ENCODE data around the gene TMEM63C.
A peak's percentile ranks its signal among the peaks of the same experiment; 100 is the strongest.

TMEM63C gene

GRCh38 chr14:77143071-77143470 is 38.5 kb upstream of the TMEM63C start:
- ChIA-PET POLR2A (interaction anchor here (0.6 to 2.1 kb wide), 3 partner anchors 8 to 327 kb away, joined by 3 to 7 read pairs (median 3); partner anchors contain the start of genes GSTZ1 and POMT2), CTCF (interaction anchor here (0.5 to 4.7 kb wide), 7 partner anchors 9 to 270 kb away, joined by 3 to 39 read pairs (median 6); no protein-coding TSS in a partner anchor)
- TF ChIP-seq L3MBTL2 (conservative IDR thresholded peaks at IDR 0.05) (no peak), ZNF384 (IDR thresholded peaks at IDR 0.05) (no peak), FOXM1 (IDR thresholded peaks at IDR 0.05; ENCODE audit: borderline replicate concordance) (no peak), CTBP1 (IDR thresholded peaks at IDR 0.05; ENCODE audit: borderline replicate concordance) (no peak), FOXA1 (IDR thresholded peaks at IDR 0.05) (no peak), BHLHE40 (IDR thresholded peaks at IDR 0.05; ENCODE audit: borderline replicate concordance) (no peak), ELF4 (IDR thresholded peaks at IDR 0.05) (no peak), SUZ12 (IDR thresholded peaks at IDR 0.05) (no peak), HDGF (IDR thresholded peaks at IDR 0.05; ENCODE audit: borderline replicate concordance) (no peak), SP1 (IDR thresholded peaks at IDR 0.05) (no peak), FOXK2 (IDR thresholded peaks at IDR 0.05) (no peak), TARDBP (IDR thresholded peaks at IDR 0.05) (no peak), ARNT (IDR thresholded peaks at IDR 0.05) (no peak), LEF1 (IDR thresholded peaks at IDR 0.05; ENCODE audit: borderline replicate concordance) (no peak)
- TF ChIP-seq, protein P1, sequence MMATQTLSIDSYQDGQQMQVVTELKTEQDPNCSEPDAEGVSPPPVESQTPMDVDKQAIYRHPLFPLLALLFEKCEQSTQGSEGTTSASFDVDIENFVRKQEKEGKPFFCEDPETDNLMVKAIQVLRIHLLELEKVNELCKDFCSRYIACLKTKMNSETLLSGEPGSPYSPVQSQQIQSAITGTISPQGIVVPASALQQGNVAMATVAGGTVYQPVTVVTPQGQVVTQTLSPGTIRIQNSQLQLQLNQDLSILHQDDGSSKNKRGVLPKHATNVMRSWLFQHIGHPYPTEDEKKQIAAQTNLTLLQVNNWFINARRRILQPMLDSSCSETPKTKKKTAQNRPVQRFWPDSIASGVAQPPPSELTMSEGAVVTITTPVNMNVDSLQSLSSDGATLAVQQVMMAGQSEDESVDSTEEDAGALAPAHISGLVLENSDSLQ (IDR thresholded peaks at IDR 0.05), result no peak
- DNase-seq (ENCODE audit: extremely low spot score), result no peak

DNA sequence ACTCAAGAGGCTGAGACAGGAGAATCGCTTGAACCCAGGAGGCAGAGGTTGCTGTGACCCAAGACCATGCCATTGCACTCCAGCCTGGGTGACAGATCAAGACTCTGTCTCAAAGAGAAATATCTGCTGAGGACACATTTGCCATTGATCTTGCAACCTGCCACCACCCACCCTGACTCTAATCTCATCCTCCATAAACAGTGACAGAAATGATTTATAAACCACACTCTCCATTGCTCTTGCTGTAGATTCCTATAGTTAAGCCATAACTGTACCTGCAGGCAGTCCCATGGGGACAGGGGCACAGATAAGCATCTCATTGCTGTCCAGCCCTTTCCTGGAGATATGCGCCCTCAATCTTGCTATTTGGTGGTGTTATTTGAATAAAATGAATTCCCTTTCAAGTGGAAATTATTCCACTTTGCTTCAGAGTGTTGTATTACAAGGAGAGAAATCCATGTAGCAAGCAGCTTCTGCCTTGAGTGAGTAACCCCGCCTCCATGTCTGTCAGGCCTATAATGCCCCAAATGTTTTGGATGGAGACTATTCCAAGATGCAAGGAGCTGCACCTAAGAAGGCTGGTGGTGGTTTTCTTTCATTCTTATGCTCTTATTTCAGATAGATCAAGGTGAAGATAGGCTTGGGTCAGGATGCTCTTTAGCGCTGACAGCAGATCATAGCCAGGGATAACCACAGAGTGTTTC is 37.0 kb upstream of the TMEM63C start:
- no peak for DNase-seq (ENCODE audit: extremely low spot score)
- CTCF ChIA-PET, result interaction anchor here (0.6 to 2.6 kb wide), 3 partner anchors 46 to 171 kb away, joined by 3 to 9 read pairs (median 3); partner anchors contain the start of gene CIPC
- POLR2A ChIA-PET, result no interaction called here
- TF ChIP-seq SP1 (IDR thresholded peaks at IDR 0.05), result no peak
- TF ChIP-seq, protein P1 (IDR thresholded peaks at IDR 0.05), result peak; percentile 72

DNA sequence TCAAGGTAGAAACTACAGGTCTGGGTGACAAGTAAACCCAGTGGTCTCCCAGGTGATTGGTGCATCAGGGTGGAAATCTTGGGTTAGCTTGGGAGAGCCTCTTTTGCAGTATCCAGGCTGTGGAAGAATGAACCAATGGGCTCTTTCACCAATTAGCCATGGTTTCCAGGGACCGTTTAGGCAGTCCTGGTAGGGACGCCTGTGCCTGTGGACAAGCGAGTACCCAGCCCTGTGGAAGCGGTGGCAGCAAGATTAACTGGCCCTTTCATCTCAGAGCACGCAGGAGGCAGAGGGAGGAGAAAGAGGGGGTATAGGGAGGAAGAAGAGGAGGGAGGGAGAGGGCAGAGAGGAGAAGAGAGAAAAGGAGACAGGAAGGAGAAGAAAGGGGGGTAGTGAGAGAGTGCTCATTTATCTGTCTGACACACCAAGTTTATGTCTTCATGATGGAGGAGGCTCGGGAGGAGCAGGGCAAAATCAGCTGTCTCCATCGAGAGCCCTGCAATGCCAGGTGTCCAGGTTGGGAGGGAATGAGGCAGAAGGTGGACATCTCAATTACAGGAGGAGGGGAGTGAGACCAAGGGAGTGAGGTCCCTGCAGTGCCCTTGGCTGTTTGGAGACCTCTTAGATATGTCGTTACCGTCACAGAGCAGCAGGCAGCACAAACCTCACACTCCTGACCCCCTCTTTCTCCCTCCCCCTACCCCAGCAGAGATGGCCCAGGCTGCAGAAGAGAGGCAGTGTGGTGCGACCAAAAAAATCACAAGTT is 35.4 kb upstream of the TMEM63C start:
- CTCF ChIA-PET, result interaction anchor here (0.6 to 0.7 kb wide), 2 partner anchors 76 to 169 kb away, joined by 3 read pairs; no protein-coding TSS in a partner anchor
- POLR2A ChIA-PET, result no interaction called here
- no peak for DNase-seq (ENCODE audit: extremely low spot score)
- no peak for TF ChIP-seq LEF1 (IDR thresholded peaks at IDR 0.05; ENCODE audit: borderline replicate concordance)
- TF ChIP-seq HDGF (IDR thresholded peaks at IDR 0.05; ENCODE audit: borderline replicate concordance), result no peak
- no peak for TF ChIP-seq ARNT (IDR thresholded peaks at IDR 0.05)

- ChIA-PET CTCF (interaction anchor here (0.7 to 1.4 kb wide), 4 partner anchors 8 to 310 kb away, joined by 3 to 7 read pairs (median 3); no protein-coding TSS in a partner anchor), POLR2A (no interaction called here)
- no peak for DNase-seq (ENCODE audit: extremely low spot score)
- no peak for TF ChIP-seq TARDBP (IDR thresholded peaks at IDR 0.05)
- no peak for TF ChIP-seq FOXM1 (IDR thresholded peaks at IDR 0.05; ENCODE audit: borderline replicate concordance)
- no peak for TF ChIP-seq CTBP1 (IDR thresholded peaks at IDR 0.05; ENCODE audit: borderline replicate concordance)
- no peak for TF ChIP-seq LEF1 (IDR thresholded peaks at IDR 0.05; ENCODE audit: borderline replicate concordance)
- no peak for TF ChIP-seq ARNT (IDR thresholded peaks at IDR 0.05)
- no peak for TF ChIP-seq SUZ12 (IDR thresholded peaks at IDR 0.05)
- no peak for TF ChIP-seq ZNF384 (IDR thresholded peaks at IDR 0.05)
- no peak for TF ChIP-seq ELF4 (IDR thresholded peaks at IDR 0.05)
- no peak for TF ChIP-seq FOXK2 (IDR thresholded peaks at IDR 0.05)
These were observed 32.9 kb upstream of the TMEM63C start for GRCh38 chr14:77148510-77149231.

DNA sequence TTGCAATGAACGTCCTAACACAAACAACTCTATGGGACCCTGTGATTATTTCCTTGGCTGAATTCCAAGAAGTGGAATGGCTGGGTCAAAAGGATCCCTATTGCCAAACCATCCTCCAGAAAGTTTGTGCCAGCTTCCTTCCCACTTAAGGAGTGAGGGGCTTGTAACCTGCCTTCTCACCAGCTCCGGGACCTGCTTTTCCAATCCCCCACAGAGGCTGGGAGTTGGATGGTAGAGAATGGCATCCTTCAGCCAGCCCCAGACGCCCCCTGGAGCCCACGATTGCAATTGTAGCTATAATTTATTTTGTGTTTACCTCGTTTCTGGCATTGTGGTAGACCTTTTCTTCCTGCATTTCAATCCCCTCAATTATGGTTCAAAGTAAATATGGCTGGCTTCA is 30.4 kb upstream of the TMEM63C start:
- TF ChIP-seq L3MBTL2 (conservative IDR thresholded peaks at IDR 0.05) (no peak), ZNF384 (IDR thresholded peaks at IDR 0.05) (no peak), HDGF (IDR thresholded peaks at IDR 0.05; ENCODE audit: borderline replicate concordance) (no peak), CTBP1 (IDR thresholded peaks at IDR 0.05; ENCODE audit: borderline replicate concordance) (no peak), ARNT (IDR thresholded peaks at IDR 0.05) (no peak), FOXA1 (IDR thresholded peaks at IDR 0.05) (no peak), FOXM1 (IDR thresholded peaks at IDR 0.05; ENCODE audit: borderline replicate concordance) (no peak), ELF4 (IDR thresholded peaks at IDR 0.05) (no peak)
- TF ChIP-seq, protein P1 (IDR thresholded peaks at IDR 0.05), result no peak
- peak; percentile 66 for DNase-seq (ENCODE audit: extremely low spot score)
- ChIA-PET POLR2A (no interaction called here), CTCF (interaction anchor here (0.6 to 3.6 kb wide), 25 partner anchors 10 to 609 kb away, joined by 3 to 39 read pairs (median 5); partner anchors contain the start of gene ZDHHC22)
